Fibroblast of skin of right biceps (primary cell): ENCODE data around the gene IPO11.

Source experiments
- DNase-seq: peaks from one replicate; pipeline ENCODE4 v3.0.0-alpha.2; 2013

The IPO11 gene

GRCh38 chr5:62412549-62413329, at the start of gene IPO11:
IPO11 (plus strand) TSS chr5:62412763; CDS start chr5:62437280, 24,517 bp downstream.
- peak; percentile 99 for DNase-seq

DNA sequence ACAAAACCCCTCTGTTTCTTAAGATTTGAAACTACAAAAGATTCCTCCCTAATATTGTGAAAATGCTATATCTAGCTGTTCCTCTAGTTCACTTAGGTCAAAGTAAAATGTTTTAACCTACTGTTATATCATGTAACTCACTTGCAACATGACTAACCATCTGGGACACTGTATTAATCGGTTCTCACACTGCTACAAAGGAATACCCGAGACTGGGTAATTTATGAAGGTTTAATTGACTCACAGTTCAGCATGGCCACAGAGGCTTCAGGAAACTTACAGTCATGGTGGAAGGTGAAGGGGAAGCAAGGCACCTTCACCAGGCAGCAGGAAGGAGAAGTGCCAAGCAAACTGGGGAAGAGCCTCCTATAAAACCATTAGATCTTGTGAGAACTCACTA, 43.5 kb upstream of the IPO11 start:
- no peak for DNase-seq

DNA sequence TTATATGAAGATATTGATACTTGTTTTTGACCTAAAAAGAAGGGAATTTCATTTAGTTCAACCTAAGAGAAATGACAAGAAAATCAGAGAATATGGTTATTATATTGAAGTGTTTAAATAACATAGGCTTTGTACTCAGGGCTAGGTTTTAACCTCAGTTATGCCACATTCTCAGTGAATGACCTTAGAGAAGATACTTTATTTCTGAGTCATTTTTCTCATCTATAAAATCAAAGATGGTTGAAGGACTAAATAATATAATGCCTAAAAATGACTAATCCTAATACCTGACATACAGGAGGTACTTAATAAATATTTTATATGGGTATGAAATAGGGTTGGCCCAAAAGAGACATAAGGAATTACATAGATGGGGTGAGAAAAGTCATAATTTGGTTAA, 41.2 kb upstream of the IPO11 start:
- DNase-seq = peak; percentile 10

DNA sequence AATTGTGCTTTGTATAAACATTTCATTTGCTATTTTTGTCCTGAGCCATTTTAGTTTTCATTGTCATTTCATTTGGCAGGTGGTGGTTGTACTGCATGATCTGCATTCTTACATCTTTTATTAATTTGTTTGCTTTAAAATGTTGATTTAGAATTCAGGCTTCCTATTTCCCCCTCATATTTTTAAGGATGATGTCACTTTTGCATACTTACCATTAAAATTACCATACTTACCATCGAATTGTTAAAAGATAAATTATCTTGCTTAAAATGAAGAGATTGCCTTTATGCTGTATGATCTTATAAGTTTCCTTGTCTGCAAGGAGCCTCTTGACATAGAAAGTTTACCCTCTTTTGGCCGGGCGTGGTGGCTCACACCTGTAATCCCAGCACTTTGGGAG, 40.0 kb upstream of the IPO11 start:
- DNase-seq = no peak

GRCh38 chr5:62373382-62373781, 39.2 kb upstream of the IPO11 start:
- no peak for DNase-seq

DNA sequence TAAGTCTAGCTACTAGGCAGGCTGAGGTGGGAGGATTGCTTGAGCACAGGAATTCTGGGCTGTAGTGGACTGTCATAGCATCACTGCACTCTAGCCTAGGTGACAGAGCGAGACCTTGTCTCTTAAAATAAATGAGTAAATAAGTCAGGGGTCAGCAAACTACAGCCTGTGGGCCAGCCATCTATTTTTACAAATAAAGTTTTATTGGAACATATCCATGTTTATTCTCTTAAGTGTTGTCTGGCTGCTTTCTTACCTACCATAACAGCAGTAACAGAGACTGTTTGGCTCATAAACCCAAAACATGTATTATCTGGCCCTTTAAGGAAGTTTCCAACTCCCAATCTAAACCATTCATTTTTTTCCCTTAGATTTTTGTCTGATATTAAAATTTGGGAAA, 38.5 kb upstream of the IPO11 start:
- no peak for DNase-seq

- no peak for DNase-seq
These were observed 36.9 kb upstream of the IPO11 start for GRCh38 chr5:62375627-62376026.

GRCh38 chr5:62376064-62376463, 36.5 kb upstream of the IPO11 start:
- DNase-seq = peak; percentile 8

DNA sequence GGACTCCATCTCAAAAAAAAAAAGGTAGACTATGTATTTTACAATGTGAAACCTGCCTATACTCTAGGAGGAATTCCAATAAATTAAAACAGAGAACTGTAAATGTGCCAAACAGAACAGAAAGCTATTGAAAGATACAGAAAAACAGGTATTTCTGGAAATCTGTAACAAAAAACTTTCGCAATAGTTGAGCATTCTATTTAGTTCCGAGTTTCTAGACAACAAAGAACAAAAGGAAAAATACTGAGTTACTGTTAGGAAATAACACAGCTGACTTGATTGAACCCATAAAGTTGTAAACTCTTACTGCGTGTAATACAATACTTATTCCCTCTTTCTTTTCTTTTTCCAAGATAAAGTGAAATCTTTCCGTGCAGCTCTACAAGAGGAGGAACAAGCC, 27.4 kb upstream of the IPO11 start:
- DNase-seq = no peak

DNA sequence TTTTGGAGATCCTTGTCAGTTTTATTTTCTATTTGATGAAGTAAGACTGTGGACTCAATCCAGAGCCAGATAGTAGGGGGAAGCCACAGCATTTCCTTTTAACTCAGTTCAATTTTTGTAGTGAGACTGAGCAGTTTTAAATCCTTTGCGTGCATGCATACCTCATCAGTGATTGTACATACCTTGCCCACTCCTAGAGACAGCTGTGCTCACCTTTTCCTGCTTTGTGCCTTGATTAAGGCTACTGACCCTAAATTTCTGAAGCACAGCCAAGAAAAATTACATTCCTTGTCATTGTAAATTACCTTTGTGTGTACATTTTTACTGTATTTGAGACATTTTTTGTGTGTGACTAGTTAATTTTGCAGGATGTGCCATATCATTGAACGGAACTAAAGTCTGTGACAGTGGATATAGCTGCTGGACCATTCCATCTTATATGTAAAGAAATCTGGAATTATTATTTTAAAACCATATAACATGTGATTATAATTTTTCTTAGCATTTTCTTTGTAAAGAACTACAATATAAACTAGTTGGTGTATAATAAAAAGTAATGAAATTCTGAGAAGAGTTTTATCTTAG, 26.7 kb upstream of the IPO11 start:
- no peak for DNase-seq

DNA sequence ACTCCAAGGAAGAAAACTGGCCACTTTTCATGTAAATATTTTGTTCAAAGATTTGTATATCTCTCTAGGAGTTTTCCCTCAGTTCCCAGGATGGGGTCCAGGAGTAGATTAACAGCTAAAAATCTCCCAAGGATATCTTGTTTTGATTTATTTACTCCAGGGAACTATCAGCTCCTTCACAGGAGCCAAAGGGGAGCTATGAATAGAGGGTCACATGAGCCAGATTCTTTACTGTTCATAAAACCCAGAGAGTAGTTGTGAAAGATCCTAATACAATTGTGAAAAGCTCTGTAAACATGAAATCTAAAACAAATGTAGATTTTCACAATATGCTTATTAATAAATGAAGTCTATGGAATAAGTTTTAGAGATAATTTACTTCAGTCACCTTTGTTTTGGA, 25.7 kb upstream of the IPO11 start:
- DNase-seq = no peak

- DNase-seq = peak; percentile 43
These were observed 17.2 kb upstream of the IPO11 start for GRCh38 chr5:62395210-62395950.

DNA sequence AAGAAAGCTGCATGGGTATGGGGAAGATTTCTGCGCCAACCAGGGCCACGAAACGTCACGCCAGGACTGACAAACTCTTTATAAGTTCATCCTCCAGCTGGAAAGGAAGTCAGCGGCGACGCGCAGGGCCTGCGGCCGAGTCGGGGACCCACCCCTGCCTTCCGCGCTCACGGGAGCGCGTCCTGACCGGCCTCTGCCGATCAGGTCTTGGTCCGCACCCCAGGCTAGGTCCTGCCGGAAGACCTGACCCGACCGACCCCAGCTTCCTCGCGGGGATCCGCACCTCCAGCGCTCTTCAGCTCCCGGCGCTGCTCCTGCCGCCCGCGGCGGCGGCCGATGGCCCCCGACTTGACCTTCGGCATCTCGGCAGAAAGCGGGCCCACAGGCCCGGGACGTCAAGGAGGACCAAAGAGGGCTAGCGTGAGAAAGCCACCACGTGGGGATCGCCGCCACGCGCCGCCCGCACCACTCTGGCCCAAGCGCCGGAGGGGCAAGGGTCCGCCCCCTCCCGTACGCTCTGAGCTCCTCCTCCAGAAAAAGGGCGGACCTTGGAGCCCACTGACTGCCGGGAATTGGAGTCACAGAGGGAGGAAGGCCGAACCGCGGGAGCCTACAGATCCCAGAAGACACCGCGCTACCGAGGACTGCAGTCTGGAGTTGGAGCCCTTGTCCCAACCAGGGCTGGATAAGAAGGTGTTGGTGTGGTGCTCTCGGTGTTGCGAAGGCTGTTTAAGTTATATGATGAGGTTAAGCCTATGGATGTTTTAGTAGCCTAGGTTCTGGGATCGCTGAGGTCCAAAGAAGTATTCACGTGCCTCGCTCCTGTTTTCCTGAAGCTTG, 8.9 kb upstream of the IPO11 start, which contains the start of gene DIMT1:
Gene DIMT1 (minus strand): TSS at position 495 of the 840 bp plus-strand sequence. CDS start 133 bp downstream, at position 362.
- DNase-seq = peak; percentile 97

GRCh38 chr5:62413711-62414110, 1.1 kb downstream of the IPO11 start:
- DNase-seq = no peak

DNA sequence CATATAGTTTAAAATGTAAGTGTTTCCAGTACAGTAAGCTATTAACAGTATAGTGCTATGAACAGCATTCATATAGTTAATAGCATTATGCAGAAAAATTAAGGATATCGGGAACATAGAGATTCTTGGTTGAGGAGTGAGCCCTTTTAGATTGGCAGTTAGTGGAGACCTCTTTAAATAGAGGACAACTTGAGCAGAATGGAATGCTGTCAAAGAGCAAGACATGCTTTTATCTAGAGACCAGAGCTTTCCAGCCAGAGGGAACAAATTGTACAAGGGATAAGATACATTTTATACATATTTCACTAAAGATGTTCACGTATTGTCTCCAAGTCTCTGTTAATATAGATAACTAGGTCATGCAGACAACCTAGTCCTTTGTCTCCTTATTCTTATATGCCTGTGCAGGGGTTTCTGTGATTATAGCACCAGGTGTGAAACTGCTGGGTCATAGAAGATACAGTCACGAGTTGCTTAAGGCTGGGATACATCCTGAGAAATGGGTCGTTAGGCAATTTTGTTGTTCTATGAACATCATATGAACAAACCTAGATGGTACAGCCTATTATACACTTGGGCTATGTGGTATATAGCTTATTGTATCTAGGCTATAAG, 6.0 kb downstream of the IPO11 start:
- DNase-seq = no peak

DNA sequence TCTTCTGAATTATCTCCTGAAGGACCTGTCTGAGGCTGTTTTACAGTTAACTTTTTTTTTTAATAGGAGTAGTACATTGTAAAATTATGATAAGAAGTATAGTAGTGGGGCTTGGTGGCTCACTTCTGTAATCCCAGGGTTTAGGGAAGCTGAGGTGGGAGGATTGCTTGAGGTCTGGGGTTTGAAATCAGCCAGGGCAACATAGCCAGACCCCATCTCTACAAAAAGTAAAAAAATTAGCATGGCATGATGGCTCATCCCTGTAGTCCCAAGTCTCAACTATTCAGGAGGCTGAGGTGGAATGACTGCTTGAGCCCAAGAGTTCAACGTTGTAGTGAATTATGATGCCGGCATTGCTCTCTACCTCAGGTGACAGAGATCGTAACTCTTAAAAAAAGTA, 7.0 kb downstream of the IPO11 start:
- no peak for DNase-seq

DNA sequence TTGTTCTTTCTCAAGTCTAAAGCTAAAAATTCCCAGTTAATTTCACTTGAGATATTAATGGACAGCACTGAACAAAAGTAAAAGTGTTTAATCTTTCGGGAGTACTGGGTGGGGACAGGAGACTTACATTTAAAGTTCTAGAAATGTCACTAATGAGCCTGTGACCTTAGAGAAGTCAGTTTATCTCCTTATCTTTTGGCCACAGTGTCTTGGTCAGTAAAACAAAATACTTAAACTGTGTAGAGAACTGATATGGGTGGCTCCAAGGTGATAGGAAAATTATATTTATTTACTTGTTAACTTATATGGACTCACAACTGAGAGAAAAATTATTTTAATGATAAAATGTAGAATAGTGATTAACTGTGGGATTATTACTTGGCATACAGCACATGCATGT, 8.9 kb downstream of the IPO11 start:
- no peak for DNase-seq

GRCh38 chr5:62424763-62425162, 12.2 kb downstream of the IPO11 start:
- DNase-seq = no peak

DNA sequence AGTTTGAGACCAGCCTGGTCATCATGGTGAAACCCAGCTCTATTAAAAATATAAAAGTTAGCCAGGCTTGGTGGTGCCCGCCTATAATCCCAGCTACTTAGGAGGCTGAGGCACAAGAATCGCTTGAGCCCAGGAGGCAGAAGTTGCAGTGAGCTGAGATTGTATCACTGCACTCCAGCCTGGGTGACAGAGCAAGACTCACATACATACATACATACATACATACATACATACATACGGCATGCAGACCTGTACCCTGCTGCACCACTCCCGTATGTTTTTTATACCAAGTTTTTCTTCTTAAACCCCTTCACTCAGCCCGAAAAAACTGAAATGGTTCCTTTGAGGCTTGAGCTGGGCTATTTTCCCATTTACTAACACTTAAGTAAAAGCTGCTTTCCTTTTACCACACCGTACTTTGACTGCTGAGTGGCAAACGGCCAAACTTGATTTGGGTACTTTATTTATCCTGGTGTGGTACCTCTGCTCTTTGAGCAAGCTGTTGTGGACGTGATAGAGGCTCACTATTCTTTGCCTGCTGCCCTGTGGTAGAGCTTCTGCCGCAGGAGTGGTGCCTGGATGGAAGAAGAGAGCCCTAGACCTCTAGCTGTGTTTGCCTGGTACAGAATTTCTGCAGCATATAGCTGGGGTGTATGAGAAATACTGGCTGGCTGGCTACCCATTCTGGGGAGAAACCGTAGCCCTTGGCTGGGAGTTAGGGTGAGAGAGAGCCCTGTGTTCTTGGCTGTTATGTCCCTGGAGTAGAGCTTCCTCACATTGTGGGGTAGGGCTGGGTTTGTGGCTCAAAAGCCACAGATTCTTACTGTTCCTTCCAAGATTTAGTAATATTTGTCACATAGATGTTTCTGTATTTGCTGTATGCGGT, 19.4 kb downstream of the IPO11 start:
- no peak for DNase-seq

DNA sequence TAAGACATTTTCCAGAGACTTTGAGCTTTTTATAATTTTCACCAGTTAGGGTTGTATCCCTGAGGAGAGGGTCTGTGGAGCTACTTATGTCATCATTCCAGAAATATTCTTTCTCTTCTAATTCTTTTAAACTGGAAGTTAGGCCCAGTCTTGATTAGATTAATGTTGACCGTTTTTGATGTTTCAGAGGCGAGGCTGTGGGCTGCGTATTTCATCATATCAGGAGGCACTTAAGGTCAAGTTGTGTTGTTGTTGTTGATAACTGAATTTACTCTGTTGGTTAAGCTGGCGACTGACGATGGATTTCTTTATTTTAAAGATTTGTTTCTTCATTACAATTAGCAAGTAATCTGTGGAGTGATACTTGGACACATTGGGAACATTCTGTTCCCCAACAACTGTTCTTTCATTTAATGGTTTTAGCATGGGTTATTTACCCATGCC, 20.1 kb downstream of the IPO11 start:
- no peak for DNase-seq

- DNase-seq = no peak
These were observed 36.0 kb downstream of the IPO11 start for GRCh38 chr5:62448528-62448927.
